ENCODE data around the gene KRT15.

DNA sequence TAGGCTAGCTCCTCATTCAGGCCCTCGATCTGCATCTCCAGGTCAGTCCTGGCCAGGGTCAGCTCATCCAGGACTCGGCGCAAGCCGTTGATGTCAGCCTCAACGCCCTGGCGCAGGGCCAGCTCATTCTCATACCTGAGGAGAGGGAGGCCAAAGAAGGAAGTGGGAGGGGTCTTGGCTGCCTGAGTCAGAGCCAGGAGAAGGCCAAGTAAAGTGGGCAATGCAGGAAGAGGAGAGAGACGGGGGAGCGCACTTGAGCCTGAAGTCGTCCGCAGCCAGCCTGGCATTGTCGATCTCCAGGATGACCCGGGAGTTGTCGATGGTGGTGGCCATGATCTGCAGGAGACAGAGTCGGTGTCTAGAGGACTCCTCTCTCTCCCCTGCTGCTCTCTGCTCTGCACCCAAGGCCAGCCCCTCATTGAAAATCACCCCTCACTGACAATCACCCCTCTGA is 1.8 kb downstream of the KRT15 start:
- TF ChIP-seq, protein P1, sequence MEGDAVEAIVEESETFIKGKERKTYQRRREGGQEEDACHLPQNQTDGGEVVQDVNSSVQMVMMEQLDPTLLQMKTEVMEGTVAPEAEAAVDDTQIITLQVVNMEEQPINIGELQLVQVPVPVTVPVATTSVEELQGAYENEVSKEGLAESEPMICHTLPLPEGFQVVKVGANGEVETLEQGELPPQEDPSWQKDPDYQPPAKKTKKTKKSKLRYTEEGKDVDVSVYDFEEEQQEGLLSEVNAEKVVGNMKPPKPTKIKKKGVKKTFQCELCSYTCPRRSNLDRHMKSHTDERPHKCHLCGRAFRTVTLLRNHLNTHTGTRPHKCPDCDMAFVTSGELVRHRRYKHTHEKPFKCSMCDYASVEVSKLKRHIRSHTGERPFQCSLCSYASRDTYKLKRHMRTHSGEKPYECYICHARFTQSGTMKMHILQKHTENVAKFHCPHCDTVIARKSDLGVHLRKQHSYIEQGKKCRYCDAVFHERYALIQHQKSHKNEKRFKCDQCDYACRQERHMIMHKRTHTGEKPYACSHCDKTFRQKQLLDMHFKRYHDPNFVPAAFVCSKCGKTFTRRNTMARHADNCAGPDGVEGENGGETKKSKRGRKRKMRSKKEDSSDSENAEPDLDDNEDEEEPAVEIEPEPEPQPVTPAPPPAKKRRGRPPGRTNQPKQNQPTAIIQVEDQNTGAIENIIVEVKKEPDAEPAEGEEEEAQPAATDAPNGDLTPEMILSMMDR (IDR thresholded peaks at IDR 0.05; ENCODE audit: poor library complexity) = no peak
- TF ChIP-seq EZH2 (IDR thresholded peaks at IDR 0.05; ENCODE audit: borderline replicate concordance) = no peak
